HepG2 (cell line): ENCODE results near the gene HAPLN3. TPM values are rescaled to one million over a fixed set of nuclear protein-coding genes. Genes with fewer than 3 reads are reported as not detected.

Experiments used
- ATAC-seq: fragments of 200-7000 bp; cut with Tn5 transposase; 3 replicates; pipeline ENCODE4 v1.9.1; 2020; ENCODE audit warnings: mild to moderate bottlenecking, moderate library complexity
- BruUV-seq: library from RNA; stranded (reverse); fragments of 400-500 nt; replicated peaks from 2 replicates; lab custom pipeline; 2021; lab: Mats Ljungman, UMichigan
- CTCF ChIA-PET: fragments of 300-600 bp; formaldehyde crosslinking; extraction: SDS; loops from one replicate; lab custom pipeline; 2021; ENCODE audit warnings: low total read pairs, inconsistent platforms, low intra/inter-chr PET ratio; lab: Yijun Ruan, JAX
- POLR2A ChIA-PET: fragments of 350-600 bp; sonication (Branson Sonifier 250); formaldehyde crosslinking; loops from one replicate; lab custom pipeline; 2020; ENCODE audit warnings: antibody characterized with exemption, inconsistent platforms; lab: Yijun Ruan, JAX
- DNase-seq: peaks from one replicate; pipeline ENCODE4 v3.0.0-alpha.2; 2015; ENCODE audit warnings: low spot score
- FAIRE-seq: peaks from 3 replicates; lab custom pipeline; 2011; peaks lifted over from hg19 to GRCh38; lab: Jason Lieb, UNC
- H2AFZ ChIP-seq: one replicate; pipeline ENCODE4 v1.6.1; 2011; ENCODE audit warnings: low read length, inconsistent platforms
- H3K27ac ChIP-seq: fragments of 300-600 bp; 3 replicates; pipeline ENCODE4 v1.8.0; 2011; ENCODE audit warnings: mixed run types, mild to moderate bottlenecking, mixed read lengths, low read length, inconsistent platforms; ENCODE audit not compliant: insufficient read depth; ENCODE audit errors: extremely low read length
- H3K27me3 ChIP-seq, 2 experiments: fragments of 200-600 bp in 1 of 2; 2 replicates in 1 of 2; 3 replicates in 1 of 2; pipeline versions ENCODE4 v1.6.0 to v1.8.0; 2011; ENCODE audit warnings: low read length in 2 of 2, mild to moderate bottlenecking in 2 of 2, moderate library complexity in 2 of 2, inconsistent platforms in 1 of 2; ENCODE audit not compliant: insufficient read depth in 2 of 2, control insufficient read depth in 1 of 2
- H3K36me3 ChIP-seq, 2 experiments: fragments of 200-600 bp in 1 of 2; replicated peaks in 1 of 2; 2 replicates in 1 of 2; 3 replicates in 1 of 2; pipeline versions ENCODE4 v1.5.1 to v1.8.0; 2011; ENCODE audit warnings: low read length in 2 of 2, inconsistent platforms in 1 of 2; ENCODE audit not compliant: insufficient read depth in 2 of 2, control insufficient read depth in 1 of 2
- H3K4me1 ChIP-seq: 2 replicates; pipeline ENCODE4 v1.5.1; 2012; ENCODE audit warnings: low read length, inconsistent platforms; ENCODE audit not compliant: insufficient read depth
- H3K4me2 ChIP-seq: 2 replicates; pipeline ENCODE4 v1.6.0; 2011; ENCODE audit warnings: low read depth, low read length, inconsistent platforms
- H3K4me3 ChIP-seq, 3 experiments: fragments of 200-600 bp in 1 of 3; sonication (generic), shearing (Covaris generic) in 1 of 3; replicated peaks in 1 of 3; 2 replicates each; pipeline ENCODE4 v1.5.1; 2011 to 2016; ENCODE audit warnings: low read length in 3 of 3, inconsistent platforms in 2 of 3, low read depth in 2 of 3, mild to moderate bottlenecking in 2 of 3, control low read depth in 1 of 3, mixed read lengths in 1 of 3; ENCODE audit not compliant: insufficient read depth in 1 of 3
- H3K79me2 ChIP-seq: one replicate; pipeline ENCODE4 v1.6.1; 2011; ENCODE audit warnings: low read length, inconsistent platforms; ENCODE audit not compliant: insufficient read depth
- H3K9ac ChIP-seq: 2 replicates; pipeline ENCODE4 v1.6.0; 2011; ENCODE audit warnings: mild to moderate bottlenecking, low read depth, low read length, inconsistent platforms; ENCODE audit not compliant: insufficient read depth
- H3K9me3 ChIP-seq: 2 replicates; pipeline ENCODE4 v1.5.1; 2012; ENCODE audit warnings: mild to moderate bottlenecking, low read length
- H4K20me1 ChIP-seq: 2 replicates; pipeline ENCODE4 v1.6.0; 2011; ENCODE audit warnings: inconsistent platforms, mild to moderate bottlenecking, low read length, moderate library complexity; ENCODE audit not compliant: insufficient read depth
- GATAD2A ChIP-seq: IDR thresholded peaks from 2 replicates; pipeline ENCODE4 v1.6.1; 2016
- HNRNPUL1 ChIP-seq: fragments of 200-400 bp; formaldehyde crosslinking; IDR thresholded peaks from 2 replicates; pipeline ENCODE4 v1.6.1; 2017; ENCODE audit warnings: low read depth, mild to moderate bottlenecking, low read length, moderate library complexity
- JUNB ChIP-seq: sonication (generic); formaldehyde crosslinking; IDR thresholded peaks from 2 replicates; pipeline ENCODE4 v1.8.0; 2022; ENCODE audit warnings: missing genetic modification reagents, mild to moderate bottlenecking, borderline replicate concordance
- LBX2 ChIP-seq: sonication (generic); formaldehyde crosslinking; IDR thresholded peaks from 2 replicates; pipeline ENCODE4 v1.5.0; 2020; ENCODE audit warnings: missing genetic modification reagents, mild to moderate bottlenecking, borderline replicate concordance
- NBN ChIP-seq: fragments of 450-650 bp; conservative IDR thresholded peaks from 2 replicates; pipeline ENCODE4 v1.6.1; 2017
- NKX3-1 ChIP-seq: sonication (generic); formaldehyde crosslinking; IDR thresholded peaks from 2 replicates; pipeline ENCODE4 v1.5.0; 2020; ENCODE audit warnings: missing genetic modification reagents
- PBX2 ChIP-seq: IDR thresholded peaks from 2 replicates; pipeline ENCODE4 v1.6.1; 2016; ENCODE audit warnings: control low read depth
- SATB2 ChIP-seq: sonication (generic); formaldehyde crosslinking; IDR thresholded peaks from 2 replicates; pipeline ENCODE4 v1.5.0; 2020; ENCODE audit warnings: missing genetic modification reagents
- SMC3 ChIP-seq: IDR thresholded peaks from 2 replicates; pipeline ENCODE4 v1.6.1; 2011; ENCODE audit warnings: low read length, improper control_type of control experiment
- XRCC5 ChIP-seq: fragments of 200-400 bp; formaldehyde crosslinking; optimal IDR thresholded peaks from 2 replicates; pipeline ENCODE3; 2017; ENCODE audit warnings: mild to moderate bottlenecking, low read length
- ZFP1 ChIP-seq: IDR thresholded peaks from 2 replicates; pipeline ENCODE4 v1.6.1; 2016
- ZFP91 ChIP-seq: sonication (generic); formaldehyde crosslinking; IDR thresholded peaks from 2 replicates; pipeline ENCODE4 v1.9.0; 2022; ENCODE audit warnings: missing genetic modification reagents, mild to moderate bottlenecking, borderline replicate concordance
- ZNF160 ChIP-seq: sonication (generic); formaldehyde crosslinking; IDR thresholded peaks from 2 replicates; pipeline ENCODE4 v1.8.0; 2022; ENCODE audit warnings: mild to moderate bottlenecking, inconsistent platforms, missing genetic modification reagents
- ZNF337 ChIP-seq: sonication (generic); formaldehyde crosslinking; IDR thresholded peaks from 2 replicates; pipeline ENCODE4 v1.5.1; 2020; ENCODE audit warnings: missing genetic modification reagents, low read depth, mild to moderate bottlenecking, borderline replicate concordance
- ZNF446 ChIP-seq: sonication (generic); formaldehyde crosslinking; IDR thresholded peaks from 2 replicates; pipeline ENCODE4 v1.5.0; 2020; ENCODE audit warnings: mild to moderate bottlenecking, missing genetic modification reagents
- ZNF451 ChIP-seq: sonication (generic); formaldehyde crosslinking; IDR thresholded peaks from 2 replicates; pipeline ENCODE4 v1.5.0; 2020; ENCODE audit warnings: mild to moderate bottlenecking, missing genetic modification reagents
- ZNF550 ChIP-seq: sonication (generic); formaldehyde crosslinking; IDR thresholded peaks from 2 replicates; pipeline ENCODE4 v1.4.0; 2020; ENCODE audit warnings: mild to moderate bottlenecking, missing genetic modification reagents, borderline replicate concordance
- ZNF652 ChIP-seq: IDR thresholded peaks from 2 replicates; pipeline ENCODE4 v1.6.1; 2016; ENCODE audit warnings: low read depth, borderline replicate concordance
- ZNF788 ChIP-seq: sonication (generic); formaldehyde crosslinking; IDR thresholded peaks from 2 replicates; pipeline ENCODE4 v1.5.0; 2020; ENCODE audit warnings: mild to moderate bottlenecking, missing genetic modification reagents, borderline replicate concordance
- WGBS: methylation state at CpG from one replicate; pipeline ENCODE4 v1.1.6; 2017; ENCODE audit warnings: low lambda C conversion rate; 5-methylcytosine and 5-hydroxymethylcytosine counted together
- in situ Hi-C: cut with HindIII; loops from 2 replicates; pipeline ENCODE4 v1.10.0; 2017; ENCODE audit warnings: low pct_unique_long_range_greater_than_20kb; ENCODE audit not compliant: extremely low pct_ligation_motif_present
- intact Hi-C: fragments of 100-400 bp; cut with micrococcal nuclease; formaldehyde crosslinking; loops from one replicate; pipeline ENCODE4 v1.10.0; 2022; ENCODE audit not compliant: unreplicated experiment
- polyA plus RNA-seq, 8 experiments: library from polyadenylated mRNA; depleted of rRNA in 3 of 8; stranded (reverse) in 7 of 8; unstranded in 1 of 8; fragments of >200 nt; fragmentation: Illumina TruSeq in 4 of 8; extraction: Trizol in 4 of 8; gene quantifications; 2 replicates each; pipeline versions ENCODE4 v1.2.1 to v1.2.3, GENCODE V29; 2011 to 2016; ENCODE audit warnings: low read depth in 4 of 8, missing spikeins in 1 of 8, mixed read lengths in 1 of 8; ENCODE audit not compliant: insufficient read depth in 1 of 8
- total RNA-seq, 5 experiments: library from RNA; depleted of rRNA; stranded (reverse); fragments of >200 nt; fragmentation: Illumina TruSeq; extraction: Trizol; gene quantifications; 2 replicates each; pipeline ENCODE4 v1.2.3, GENCODE V29; 2016; ENCODE audit warnings: low read depth in 1 of 5

The HAPLN3 gene
- total and polyA plus RNA-seq, 2 of the 13 experiments (the other 11 are each of a cell fraction or from before 2014, with no cell fraction given): 0.09 TPM; not detected in 1

GRCh38 chr15:88844749-88845386, 50.5 kb downstream of the HAPLN3 start:
- intact Hi-C loops: no loop called here
- FAIRE-seq (no peak), ATAC-seq (no peak), DNase-seq (no peak)
- Histone ChIP-seq H2AFZ (no peak overlapping the region), H3K27me3 (peaks cover 1 to 31% of the 10 kb centered on the region in 2 experiments; a peak in 3 of 5 replicates), H3K4me1 (no peaks in the 10 kb centered on the region), H3K9me3 (no peaks in the 10 kb centered on the region), H3K36me3 (no peaks in the 10 kb centered on the region), H3K4me3 (no peak overlapping the region), H4K20me1 (no peaks in the 10 kb centered on the region), H3K9ac (no peak overlapping the region), H3K79me2 (no peaks in the 10 kb centered on the region), H3K27ac (no peak overlapping the region), H3K4me2 (no peak overlapping the region)
- TF ChIP-seq ZNF788 (no peak), JUNB (CRISPR knock-in tag) (no peak), ZFP1 (CRISPR knock-in tag) (no peak), ZNF446 (CRISPR knock-in tag) (no peak), LBX2 (no peak), HNRNPUL1 (no peak), XRCC5 (no peak), ZFP91 (CRISPR knock-in tag) (no peak), GATAD2A (CRISPR knock-in tag) (no peak), SATB2 (CRISPR knock-in tag) (no peak), NKX3-1 (no peak), ZNF451 (CRISPR knock-in tag) (no peak), ZNF550 (CRISPR knock-in tag) (no peak), ZNF160 (CRISPR knock-in tag) (no peak), ZNF652 (no peak), NBN (no peak), SMC3 (no peak), ZNF337 (no peak), PBX2 (CRISPR knock-in tag) (no peak)
- 2% methylated on average over 4 of the region's 5 CpGs for WGBS
- no TSS peak for BruUV-seq
- ChIA-PET CTCF (no interaction called here), POLR2A (no interaction called here)
- in situ Hi-C loops: no loop called here
